ENCODE data around the gene NT5C3A.
A peak's percentile ranks its signal among the peaks of the same experiment; 100 is the strongest.
"Not testable (repeated sequence)": the region's sequence is repeated elsewhere in the genome, so short reads cannot be mapped to it uniquely, and the experiment has no call there.

The NT5C3A gene

GRCh38 chr7:33062023-33062781 lies at the start of gene NT5C3A:
Gene NT5C3A, minus strand, starts transcription at chr7:33062776. Its CDS starts 71 bp downstream, at chr7:33062705.
- no peak for DNase-seq (ENCODE audit: low read depth in 2 of 2)

GRCh38 chr7:33111614-33112013 lies 49.0 kb upstream of the NT5C3A start:
- no peak for DNase-seq (ENCODE audit: low read depth in 2 of 2)

GRCh38 chr7:33109758-33110238 lies 47.2 kb upstream of the NT5C3A start:
- DNase-seq (ENCODE audit: low read depth in 2 of 2), result no peak

GRCh38 chr7:33109005-33109757 lies 46.6 kb upstream of the NT5C3A start, which contains the start of gene RP9:
Gene RP9, minus strand, starts transcription at chr7:33109404. Its CDS starts 32 bp downstream, at chr7:33109372.
- peak; percentile 55 to 58 for DNase-seq (ENCODE audit: low read depth in 2 of 2)

GRCh38 chr7:33108554-33109004 lies 46.0 kb upstream of the NT5C3A start:
- no peak for DNase-seq (ENCODE audit: low read depth in 2 of 2)

- DNase-seq (ENCODE audit: low read depth in 2 of 2), result no peak
Measured at GRCh38 chr7:33107136-33108066, 44.8 kb upstream of the NT5C3A start.

GRCh38 chr7:33101906-33102305 lies 39.3 kb upstream of the NT5C3A start:
- no peak for DNase-seq (ENCODE audit: low read depth in 2 of 2)

- DNase-seq (ENCODE audit: low read depth in 2 of 2), result no peak
Measured at GRCh38 chr7:33100770-33101169, 38.2 kb upstream of the NT5C3A start.

- no peak for DNase-seq (ENCODE audit: low read depth in 2 of 2)
Measured at GRCh38 chr7:33099154-33099940, 36.8 kb upstream of the NT5C3A start.

GRCh38 chr7:33094745-33095275 lies 32.2 kb upstream of the NT5C3A start:
- DNase-seq (ENCODE audit: low read depth in 2 of 2), result not testable (repeated sequence)

- no peak for DNase-seq (ENCODE audit: low read depth in 2 of 2)
Measured at GRCh38 chr7:33093266-33093665, 30.7 kb upstream of the NT5C3A start.

- no peak for DNase-seq (ENCODE audit: low read depth in 2 of 2)
Measured at GRCh38 chr7:33091641-33092191, 29.1 kb upstream of the NT5C3A start.

GRCh38 chr7:33091111-33091531 lies 28.5 kb upstream of the NT5C3A start:
- no peak for DNase-seq (ENCODE audit: low read depth in 2 of 2)

- DNase-seq (ENCODE audit: low read depth in 2 of 2), result no peak
Measured at GRCh38 chr7:33089142-33089541, 26.6 kb upstream of the NT5C3A start.

- DNase-seq (ENCODE audit: low read depth in 2 of 2), result no peak
Measured at GRCh38 chr7:33087858-33088257, 25.3 kb upstream of the NT5C3A start.

GRCh38 chr7:33087356-33087755 lies 24.8 kb upstream of the NT5C3A start:
- DNase-seq (ENCODE audit: low read depth in 2 of 2), result no peak

- no peak for DNase-seq (ENCODE audit: low read depth in 2 of 2)
Measured at GRCh38 chr7:33079763-33080690, 17.5 kb upstream of the NT5C3A start.

- no peak for DNase-seq (ENCODE audit: low read depth in 2 of 2)
Measured at GRCh38 chr7:33079096-33079495, 16.5 kb upstream of the NT5C3A start.

- DNase-seq (ENCODE audit: low read depth in 2 of 2), result no peak
Measured at GRCh38 chr7:33076737-33077136, 14.2 kb upstream of the NT5C3A start.
